GM10266 (cell line): ENCODE data around the gene MAP1LC3B.
"Not testable (repeated sequence)": the region's sequence is repeated elsewhere in the genome, so short reads cannot be mapped to it uniquely, and the experiment has no call there.

Experiments
- DNase-seq: peaks from one replicate; pipeline ENCODE4 v3.0.0; 2012; ENCODE audit errors: extremely low spot score
- CTCF ChIP-seq: IDR thresholded peaks from 2 replicates; pipeline ENCODE4 v1.5.1; 2012; ENCODE audit warnings: mild to moderate bottlenecking, low read depth; ENCODE audit not compliant: control insufficient read depth, insufficient read depth; ENCODE audit errors: missing control alignments

MAP1LC3B gene

GRCh38 chr16:87360862-87361610 lies 31.1 kb upstream of the MAP1LC3B start:
- no peak for TF ChIP-seq CTCF

GRCh38 chr16:87361916-87362619 lies 30.1 kb upstream of the MAP1LC3B start:
- DNase-seq, result no peak
- TF ChIP-seq CTCF, result no peak

More at GRCh38 chr16:87360862-87361610, 31.1 kb upstream of the MAP1LC3B start:
- DNase-seq, result no peak

- not testable (repeated sequence) for DNase-seq
Observed at GRCh38 chr16:87362828-87363559, 29.1 kb upstream of the MAP1LC3B start.

- DNase-seq, result no peak
- no peak for TF ChIP-seq CTCF
Observed at GRCh38 chr16:87363771-87364455, 28.2 kb upstream of the MAP1LC3B start.

GRCh38 chr16:87365021-87365713 lies 27.0 kb upstream of the MAP1LC3B start:
- TF ChIP-seq CTCF, result no peak
- DNase-seq, result no peak

- DNase-seq, result no peak
- no peak for TF ChIP-seq CTCF
Observed at GRCh38 chr16:87366288-87366687, 25.8 kb upstream of the MAP1LC3B start.

GRCh38 chr16:87366930-87367329 lies 25.2 kb upstream of the MAP1LC3B start:
- no peak for DNase-seq
- TF ChIP-seq CTCF, result no peak
